Stimulated activated memory B cell treated with anti-CD40 and anti-IgM and Interleukin-4, amounts not matched to agents 10 μg/mL and 1 μg/mL and 100 μg/mL, for 72 hours (primary cell): ENCODE measurements around the gene LYPD6B.
A peak's percentile ranks its signal among the peaks of the same experiment; 100 is the strongest.

ENCODE experiments used
- ATAC-seq: fragments of 150-1000 bp; cut with Tn5 transposase; 2 replicates; pipeline ENCODE4 v1.10.0; 2021
- H3K27ac Mint-ChIP-seq: one replicate; pipeline ENCODE4 v1.8.0; 2022; ENCODE audit warnings: mild to moderate bottlenecking, mixed read lengths
- H3K27me3 Mint-ChIP-seq: one replicate; pipeline ENCODE4 v1.8.0; 2022; ENCODE audit warnings: mixed read lengths
- H3K36me3 Mint-ChIP-seq: one replicate; pipeline ENCODE4 v1.8.0; 2022; ENCODE audit warnings: mixed read lengths
- H3K4me1 Mint-ChIP-seq: one replicate; pipeline ENCODE4 v1.8.0; 2022; ENCODE audit warnings: mixed read lengths
- H3K4me3 Mint-ChIP-seq: one replicate; pipeline ENCODE4 v1.8.0; 2022; ENCODE audit warnings: mild to moderate bottlenecking, moderate library complexity, mixed read lengths
- H3K9me3 Mint-ChIP-seq: one replicate; pipeline ENCODE4 v1.8.0; 2022; ENCODE audit warnings: mixed read lengths

Gene LYPD6B

GRCh38 chr2:149004836-149005235 lies 33.7 kb upstream of the LYPD6B start:
- ATAC-seq = no peak
- no peaks in the 10 kb centered on the region for H3K4me1 Mint-ChIP-seq
- H3K9me3 Mint-ChIP-seq = no peaks in the 10 kb centered on the region

GRCh38 chr2:149005471-149006077 lies 32.9 kb upstream of the LYPD6B start:
- no peaks in the 10 kb centered on the region for H3K4me1 Mint-ChIP-seq
- H3K36me3 Mint-ChIP-seq = peaks cover 17% of the 10 kb centered on the region
- H3K9me3 Mint-ChIP-seq = no peaks in the 10 kb centered on the region
- ATAC-seq = no peak
- no peaks in the 10 kb centered on the region for H3K27me3 Mint-ChIP-seq
- no peak overlapping the region for H3K27ac Mint-ChIP-seq
- H3K4me3 Mint-ChIP-seq = no peak overlapping the region

More at GRCh38 chr2:149004836-149005235, 33.7 kb upstream of the LYPD6B start:
- H3K36me3 Mint-ChIP-seq = peaks cover 17% of the 10 kb centered on the region
- H3K4me3 Mint-ChIP-seq = no peak overlapping the region
- H3K27me3 Mint-ChIP-seq = no peaks in the 10 kb centered on the region
- H3K27ac Mint-ChIP-seq = no peak overlapping the region

- no peak for ATAC-seq
- H3K9me3 Mint-ChIP-seq = no peaks in the 10 kb centered on the region
- H3K27ac Mint-ChIP-seq = no peak overlapping the region
- no peaks in the 10 kb centered on the region for H3K4me1 Mint-ChIP-seq
- no peak overlapping the region for H3K4me3 Mint-ChIP-seq
- no peaks in the 10 kb centered on the region for H3K27me3 Mint-ChIP-seq
- peaks cover 20% of the 10 kb centered on the region for H3K36me3 Mint-ChIP-seq
Observed at GRCh38 chr2:149006883-149007543, 31.5 kb upstream of the LYPD6B start.

- Mint-ChIP-seq H3K4me3 (no peak overlapping the region), H3K27me3 (no peaks in the 10 kb centered on the region), H3K36me3 (peaks cover 14% of the 10 kb centered on the region), H3K9me3 (no peaks in the 10 kb centered on the region), H3K27ac (no peak overlapping the region), H3K4me1 (no peaks in the 10 kb centered on the region)
- ATAC-seq = no peak
Observed at GRCh38 chr2:149008381-149008780, 30.1 kb upstream of the LYPD6B start.

GRCh38 chr2:149009576-149010461 lies 28.7 kb upstream of the LYPD6B start:
- peak; percentile 17 for ATAC-seq
- no peaks in the 10 kb centered on the region for H3K9me3 Mint-ChIP-seq
- H3K27me3 Mint-ChIP-seq = no peaks in the 10 kb centered on the region
- no peaks in the 10 kb centered on the region for H3K4me1 Mint-ChIP-seq
- peaks cover 14% of the 10 kb centered on the region for H3K36me3 Mint-ChIP-seq
- no peak overlapping the region for H3K27ac Mint-ChIP-seq
- H3K4me3 Mint-ChIP-seq = no peak overlapping the region

GRCh38 chr2:149012545-149012944 lies 26.0 kb upstream of the LYPD6B start:
- no peaks in the 10 kb centered on the region for H3K9me3 Mint-ChIP-seq
- H3K27ac Mint-ChIP-seq = no peak overlapping the region
- no peak for ATAC-seq
- peaks cover 10% of the 10 kb centered on the region for H3K4me1 Mint-ChIP-seq
- H3K4me3 Mint-ChIP-seq = no peak overlapping the region
- H3K36me3 Mint-ChIP-seq = peaks cover 14% of the 10 kb centered on the region
- H3K27me3 Mint-ChIP-seq = no peaks in the 10 kb centered on the region

- no peak for ATAC-seq
- Mint-ChIP-seq H3K9me3 (no peaks in the 10 kb centered on the region), H3K4me3 (no peak overlapping the region), H3K36me3 (peaks cover 14% of the 10 kb centered on the region), H3K4me1 (peaks cover 27% of the 10 kb centered on the region), H3K27ac (no peak overlapping the region), H3K27me3 (no peaks in the 10 kb centered on the region)
Observed at GRCh38 chr2:149015501-149015900, 23.0 kb upstream of the LYPD6B start.

GRCh38 chr2:149015926-149016563 lies 22.5 kb upstream of the LYPD6B start:
- H3K27ac Mint-ChIP-seq = peak overlapping the region; percentile 33
- ATAC-seq = no peak
- H3K27me3 Mint-ChIP-seq = no peaks in the 10 kb centered on the region
- peaks cover 14% of the 10 kb centered on the region for H3K36me3 Mint-ChIP-seq
- H3K4me1 Mint-ChIP-seq = peaks cover 32% of the 10 kb centered on the region
- no peak overlapping the region for H3K4me3 Mint-ChIP-seq
- no peaks in the 10 kb centered on the region for H3K9me3 Mint-ChIP-seq

GRCh38 chr2:149017116-149017985 lies 21.1 kb upstream of the LYPD6B start:
- peak overlapping the region; percentile 33 for H3K27ac Mint-ChIP-seq
- peaks cover 45% of the 10 kb centered on the region for H3K4me1 Mint-ChIP-seq
- H3K9me3 Mint-ChIP-seq = no peaks in the 10 kb centered on the region
- no peaks in the 10 kb centered on the region for H3K27me3 Mint-ChIP-seq
- H3K4me3 Mint-ChIP-seq = no peak overlapping the region
- H3K36me3 Mint-ChIP-seq = peaks cover 2% of the 10 kb centered on the region
- ATAC-seq = peak; percentile 53

- Mint-ChIP-seq H3K27me3 (no peaks in the 10 kb centered on the region), H3K36me3 (no peaks in the 10 kb centered on the region), H3K27ac (peak overlapping the region; percentile 92), H3K4me1 (peaks cover 54% of the 10 kb centered on the region), H3K9me3 (no peaks in the 10 kb centered on the region), H3K4me3 (no peak overlapping the region)
- no peak for ATAC-seq
Observed at GRCh38 chr2:149018981-149019380, 19.5 kb upstream of the LYPD6B start.

GRCh38 chr2:149019768-149020167 lies 18.7 kb upstream of the LYPD6B start:
- peak overlapping the region; percentile 21 for H3K4me3 Mint-ChIP-seq
- ATAC-seq = no peak

GRCh38 chr2:149020432-149020851 lies 18.1 kb upstream of the LYPD6B start:
- Mint-ChIP-seq H3K36me3 (no peaks in the 10 kb centered on the region), H3K9me3 (no peaks in the 10 kb centered on the region), H3K4me3 (peak overlapping the region; percentile 28), H3K27ac (peak overlapping the region; percentile 92), H3K4me1 (peaks cover 54% of the 10 kb centered on the region), H3K27me3 (no peaks in the 10 kb centered on the region)
- peak; percentile 54 for ATAC-seq

More at GRCh38 chr2:149019768-149020167, 18.7 kb upstream of the LYPD6B start:
- Mint-ChIP-seq H3K36me3 (no peaks in the 10 kb centered on the region), H3K27me3 (no peaks in the 10 kb centered on the region), H3K4me1 (peaks cover 54% of the 10 kb centered on the region), H3K27ac (peak overlapping the region; percentile 92), H3K9me3 (no peaks in the 10 kb centered on the region)

GRCh38 chr2:149021271-149021719 lies 17.2 kb upstream of the LYPD6B start:
- Mint-ChIP-seq H3K27ac (peak overlapping the region; percentile 92), H3K36me3 (no peaks in the 10 kb centered on the region), H3K4me1 (peaks cover 54% of the 10 kb centered on the region), H3K9me3 (no peaks in the 10 kb centered on the region), H3K4me3 (peak overlapping the region; percentile 1), H3K27me3 (no peaks in the 10 kb centered on the region)
- peak; percentile 80 for ATAC-seq

GRCh38 chr2:149021761-149022160 lies 16.7 kb upstream of the LYPD6B start:
- Mint-ChIP-seq H3K4me1 (peaks cover 52% of the 10 kb centered on the region), H3K9me3 (no peaks in the 10 kb centered on the region), H3K27me3 (no peaks in the 10 kb centered on the region), H3K36me3 (no peaks in the 10 kb centered on the region), H3K4me3 (peak overlapping the region; percentile 45), H3K27ac (peak overlapping the region; percentile 92)
- peak; percentile 64 for ATAC-seq
